UCSD-AML1 (cell line): ENCODE data around the gene FOXRED2.
"Not testable (repeated sequence)": the region's sequence is repeated elsewhere in the genome, so short reads cannot be mapped to it uniquely, and the experiment has no call there.

Source experiments
- DNase-seq: peaks from one replicate; lab custom pipeline; 2025; ENCODE audit not compliant: unreplicated experiment; lab: John Stamatoyannopoulos, UW

The FOXRED2 gene

DNA sequence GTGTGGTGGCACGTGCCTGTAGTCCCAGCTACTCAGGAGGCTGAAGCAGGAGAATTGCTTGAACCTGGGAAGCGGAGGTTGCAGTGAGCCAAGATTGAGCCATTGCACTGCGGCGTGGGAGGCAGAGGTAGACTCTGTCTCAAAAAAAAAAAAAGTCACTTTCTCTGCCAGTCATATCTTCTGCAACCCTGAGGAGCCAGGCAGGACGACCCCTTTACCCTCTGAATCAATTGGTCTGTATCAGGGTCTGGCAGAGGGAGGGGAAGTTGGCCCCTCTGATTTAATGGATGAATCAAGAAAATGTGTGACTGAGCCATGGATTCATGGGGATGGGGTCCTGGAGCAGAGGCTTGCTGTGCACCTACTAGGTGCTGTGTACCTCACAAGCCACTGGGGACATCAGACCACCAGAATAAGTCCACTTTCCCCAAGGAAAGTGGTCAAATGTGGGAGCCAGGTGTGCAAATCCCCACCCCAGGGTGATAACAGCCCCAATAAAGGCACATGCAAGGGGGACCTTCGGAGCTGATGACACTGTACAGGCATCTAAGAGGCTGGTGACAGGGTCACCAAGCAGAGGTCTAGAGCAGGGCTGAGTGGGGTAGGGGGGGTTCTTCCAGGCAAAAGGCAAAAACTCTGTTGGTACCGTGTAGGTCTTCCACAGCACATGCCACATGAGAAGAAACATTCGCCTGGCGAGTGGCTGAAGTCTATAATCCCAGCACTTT is 54.4 kb downstream of the FOXRED2 start:
- DNase-seq, result no peak

DNA sequence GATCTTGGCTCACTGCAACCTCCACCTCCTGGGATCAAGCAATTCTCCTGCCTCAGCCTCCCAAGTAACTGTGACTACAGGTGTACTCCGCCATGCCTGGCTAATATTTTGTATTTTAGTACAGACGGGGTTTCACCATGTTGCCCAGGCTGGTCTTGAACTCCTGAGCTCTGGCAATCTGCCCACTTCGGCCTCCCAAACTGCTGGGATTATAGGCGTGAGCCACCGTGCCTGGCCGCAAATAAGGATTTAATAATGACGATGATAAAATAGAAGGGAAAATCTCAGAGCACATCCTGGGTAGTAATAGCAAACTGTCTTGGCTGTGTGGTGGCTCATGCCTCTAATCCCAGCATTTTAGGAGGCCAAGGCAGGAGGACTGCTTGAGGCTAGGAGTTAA is 55.9 kb downstream of the FOXRED2 start:
- DNase-seq, result not testable (repeated sequence)

DNA sequence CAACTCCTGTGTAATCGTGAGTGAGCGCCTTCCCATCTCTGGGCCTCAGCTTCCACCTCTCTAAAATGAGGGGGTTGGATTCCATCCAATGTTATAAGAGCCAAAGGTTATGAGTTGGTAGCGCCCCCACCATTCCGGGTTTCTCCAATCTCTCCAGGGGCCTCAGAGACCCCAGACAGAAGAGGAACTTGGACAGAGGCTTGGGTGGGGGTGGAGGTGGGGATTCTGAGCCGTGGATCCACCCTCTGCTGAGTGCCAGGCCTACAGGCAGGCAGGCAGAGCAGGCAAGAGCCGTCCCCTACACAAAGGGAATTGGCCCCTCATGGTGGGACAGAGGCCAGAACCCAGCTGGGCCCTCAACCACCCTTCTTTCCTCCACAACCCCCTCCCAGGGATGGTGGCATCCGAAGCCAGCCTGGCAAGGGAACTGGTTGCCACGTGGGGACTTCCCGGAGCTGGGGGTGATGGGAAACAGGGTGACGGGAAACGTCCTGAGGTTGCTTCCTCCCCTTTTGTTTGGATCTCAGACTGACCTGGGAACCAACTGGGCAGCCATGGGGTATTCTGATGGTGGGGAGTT is 57.2 kb downstream of the FOXRED2 start:
- no peak for DNase-seq

DNA sequence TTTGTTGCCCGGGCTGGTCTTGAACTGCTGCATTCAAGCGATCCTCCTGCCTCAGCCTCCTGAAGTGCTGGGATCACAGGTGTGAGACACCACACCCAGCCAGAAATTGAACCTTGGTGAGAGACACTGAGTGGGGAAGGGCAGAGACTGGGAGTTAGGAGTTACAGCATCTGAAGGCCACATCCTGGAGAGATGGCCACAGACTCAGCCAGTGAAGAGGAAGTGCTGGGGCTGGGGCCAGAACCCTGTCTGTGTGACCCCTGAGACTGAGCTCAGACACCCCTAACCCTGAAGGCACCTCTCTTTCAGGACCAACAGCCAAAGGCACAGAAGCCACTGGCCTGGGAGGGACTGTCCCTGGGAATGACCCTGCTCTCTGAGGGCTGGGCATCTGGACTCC is 59.2 kb downstream of the FOXRED2 start:
- peak; percentile 56 for DNase-seq

DNA sequence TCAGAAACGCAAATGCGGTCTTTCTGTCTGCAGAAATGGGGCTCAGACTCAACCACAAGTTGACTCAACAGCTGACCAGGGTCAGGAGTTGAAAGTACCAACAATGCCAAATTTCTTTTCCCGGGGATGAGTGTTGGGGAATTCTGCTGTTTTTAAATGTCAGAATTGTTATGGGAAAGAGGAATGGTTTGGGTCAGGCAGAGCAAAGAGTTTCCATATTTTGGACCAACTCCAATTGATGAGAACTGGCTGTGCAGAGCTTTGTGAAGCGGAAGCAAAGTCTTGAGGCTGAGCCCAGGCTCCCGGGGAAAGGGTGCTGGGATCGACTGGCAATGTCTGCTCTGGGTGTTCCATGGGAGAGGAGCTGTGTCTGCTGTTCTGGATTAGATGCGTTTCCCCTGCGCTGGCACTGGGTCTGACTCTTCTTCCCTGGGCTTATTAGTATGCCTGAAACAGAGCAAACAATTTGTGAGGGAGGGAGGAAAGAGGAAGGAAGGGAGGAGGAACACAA is 61.6 kb downstream of the FOXRED2 start:
- no peak for DNase-seq

DNA sequence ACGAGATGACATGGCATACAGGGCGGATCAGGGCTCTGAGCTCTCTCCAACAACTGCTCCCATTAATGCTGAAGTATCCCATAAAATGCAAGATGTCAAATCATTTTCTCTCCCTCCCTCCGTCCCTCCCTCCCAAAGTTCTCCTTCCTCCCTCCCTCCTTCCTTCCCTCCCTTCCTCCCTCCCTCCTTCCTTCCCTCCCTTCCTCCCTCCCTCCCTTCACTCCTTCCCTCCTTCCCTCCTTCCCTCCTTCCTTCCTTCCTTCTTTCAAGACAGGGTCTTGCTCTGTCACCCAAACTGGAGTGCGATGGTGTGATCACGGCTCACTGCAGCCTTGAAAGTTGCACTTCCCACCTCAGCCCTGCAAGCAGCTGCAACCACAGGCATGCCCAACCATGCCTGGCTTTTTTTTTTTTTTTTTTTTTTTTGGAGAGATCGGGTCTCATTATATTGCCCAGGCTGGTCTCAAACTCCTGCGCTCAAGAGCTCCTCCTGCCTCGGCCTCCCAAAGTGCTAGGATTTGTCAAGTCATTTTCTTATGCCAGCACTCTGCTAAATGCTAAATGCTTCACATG is 63.6 kb downstream of the FOXRED2 start:
- no peak for DNase-seq

DNA sequence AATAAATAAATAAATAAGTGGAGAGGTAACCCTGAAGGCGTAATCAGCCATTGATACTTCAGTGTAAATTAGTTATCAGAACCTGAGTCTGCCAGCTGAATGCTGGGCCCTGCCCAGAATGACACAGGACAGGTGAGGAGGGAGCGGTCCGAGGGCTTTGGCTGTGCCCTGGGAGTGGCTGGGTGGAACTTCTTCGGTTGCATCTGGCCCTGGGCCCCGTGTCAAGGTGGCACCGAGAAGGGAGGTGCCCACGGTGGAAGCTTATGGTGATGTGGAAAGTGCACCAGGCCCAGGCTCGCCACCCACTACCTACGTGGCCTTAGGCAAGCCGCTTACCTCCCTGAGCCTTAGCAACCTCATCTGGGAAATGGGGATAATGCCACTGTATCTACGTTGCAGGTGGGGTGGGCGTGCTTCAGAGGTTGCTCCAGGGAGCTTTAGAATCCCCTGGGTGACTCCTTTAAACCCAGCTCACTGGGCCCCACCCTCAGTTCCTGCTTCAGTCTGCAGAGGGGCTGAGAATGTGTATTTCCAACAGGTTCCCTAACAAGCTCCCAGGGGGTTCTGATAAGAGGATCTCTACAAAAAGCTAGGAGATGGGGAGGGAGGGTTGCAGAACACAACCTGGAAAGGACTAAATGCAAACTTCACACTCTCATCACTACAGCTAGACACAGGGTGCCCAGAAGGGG is 64.2 kb downstream of the FOXRED2 start:
- no peak for DNase-seq

DNA sequence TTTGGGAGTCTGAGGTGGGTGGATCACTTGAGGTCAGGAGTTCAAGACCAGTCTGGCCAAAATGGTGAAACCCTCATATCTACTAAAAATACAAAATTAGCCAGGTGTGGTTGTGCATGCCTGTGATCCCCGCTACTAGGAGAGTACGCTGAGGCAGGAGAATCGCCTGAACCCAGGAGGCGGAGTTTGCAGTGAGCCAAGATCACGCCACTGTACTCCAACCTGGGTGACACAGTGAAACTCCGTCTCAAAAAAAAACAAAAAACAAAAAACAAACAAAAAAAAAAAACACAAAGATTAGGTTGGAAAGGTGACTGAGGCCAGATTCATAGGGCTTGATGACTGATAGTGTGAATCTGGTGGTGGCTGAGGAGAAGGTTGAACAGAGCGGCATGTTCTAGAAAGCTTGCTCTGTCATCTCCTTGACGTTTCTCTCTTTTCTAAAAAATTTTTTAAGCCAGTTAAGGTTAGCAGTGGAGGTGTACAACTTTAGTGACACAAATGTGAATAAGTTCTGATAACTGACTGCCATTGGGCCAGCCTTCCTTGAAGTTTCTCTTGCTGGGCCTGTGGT is 66.3 kb downstream of the FOXRED2 start:
- no peak for DNase-seq

DNA sequence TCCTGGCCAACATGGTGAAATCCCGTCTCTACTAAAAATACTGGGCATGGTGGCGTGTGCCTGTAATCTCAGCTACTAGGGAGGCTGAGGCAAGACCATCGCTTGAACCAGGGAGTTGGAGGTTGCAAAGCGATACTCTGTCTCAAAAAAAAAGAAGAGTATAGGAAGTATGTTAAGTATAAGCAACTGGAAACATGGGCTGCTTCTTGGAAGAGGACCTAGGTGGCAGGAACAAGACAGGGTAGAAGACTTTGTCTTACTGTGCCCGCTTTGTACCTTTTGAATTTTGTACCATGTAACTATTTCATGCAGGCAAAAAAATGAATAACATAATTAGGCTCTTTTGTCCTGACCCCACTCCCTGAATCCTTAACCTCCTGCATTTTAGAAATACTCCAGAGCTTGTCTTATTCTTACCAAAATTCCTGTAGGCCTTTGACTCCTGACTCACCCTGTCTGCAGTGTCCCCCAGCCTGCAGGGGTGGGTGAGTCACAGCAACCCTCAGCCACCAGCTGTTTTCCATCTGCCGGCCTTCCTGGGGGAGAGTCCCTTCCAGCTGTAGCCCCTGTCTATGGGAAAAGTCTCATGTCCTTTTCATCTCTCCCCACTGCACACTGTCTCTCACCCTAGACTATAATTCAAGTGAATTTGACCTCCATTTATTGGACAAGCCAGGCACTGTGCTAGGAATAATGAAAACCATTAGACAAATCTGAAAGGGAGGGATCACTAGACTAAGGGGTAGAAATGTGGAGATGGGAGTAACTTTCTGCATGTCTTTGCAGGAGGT is 67.2 kb downstream of the FOXRED2 start:
- no peak for DNase-seq
